Omental fat pad (tissue), 4 donors: ENCODE data around the gene CNTROB. TPM values are rescaled to one million over a fixed set of nuclear protein-coding genes. Genes with fewer than 3 reads are reported as not detected.
"Not testable (repeated sequence)": the region's sequence is repeated elsewhere in the genome, so short reads cannot be mapped to it uniquely, and the experiment has no call there.

Experiments
- ATAC-seq: fragments of 150-250 bp; one replicate; pipeline ENCODE4 v1.9.1; 2016; ENCODE audit warnings: mild to moderate bottlenecking, moderate library complexity; ENCODE audit not compliant: low FRiP score
- DNase-seq: peaks from one replicate; pipeline ENCODE4 v3.0.0-alpha.2; 2019; ENCODE audit warnings: low spot score
- total RNA-seq, 4 donors: library from RNA; depleted of rRNA; stranded (reverse); fragments of >200 nt; gene quantifications; one replicate each; pipeline ENCODE4 v1.1.0, GENCODE V29; 2016
- TF ChIP-seq, protein P1 (sequence below), 3 donors: fragments of 450-650 bp; IDR thresholded peaks; one replicate each; pipeline ENCODE4 v1.5.1; 2016 to 2017; ENCODE audit warnings: antibody characterized with exemption in 3 of 3, mild to moderate bottlenecking in 3 of 3, moderate library complexity in 2 of 3

Gene CNTROB
- total RNA-seq, 4 donors from 2014 or later: 14.8 to 24.7 (median 19.8) TPM

DNA sequence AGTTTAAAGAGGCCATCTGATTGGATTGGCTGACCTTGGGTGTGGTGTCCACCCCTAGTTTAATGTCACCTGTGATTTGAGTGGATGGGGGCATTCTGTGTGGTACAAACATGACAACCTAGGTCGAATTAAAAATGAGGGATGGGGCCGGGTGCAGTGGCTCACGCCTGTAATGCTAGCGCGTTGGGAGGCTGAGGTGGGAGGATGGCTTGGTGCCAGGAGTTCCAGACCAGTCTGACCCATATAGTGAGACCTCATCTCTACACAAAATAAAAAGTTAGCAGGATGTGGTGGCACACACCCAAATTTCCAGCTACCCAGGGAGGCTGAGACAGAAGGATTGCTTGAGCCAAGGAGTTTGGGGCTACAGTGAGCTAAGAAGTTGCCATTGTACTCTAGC, 14.4 kb downstream of the CNTROB start:
- ATAC-seq (no peak), DNase-seq (no peak)
- TF ChIP-seq, protein P1, sequence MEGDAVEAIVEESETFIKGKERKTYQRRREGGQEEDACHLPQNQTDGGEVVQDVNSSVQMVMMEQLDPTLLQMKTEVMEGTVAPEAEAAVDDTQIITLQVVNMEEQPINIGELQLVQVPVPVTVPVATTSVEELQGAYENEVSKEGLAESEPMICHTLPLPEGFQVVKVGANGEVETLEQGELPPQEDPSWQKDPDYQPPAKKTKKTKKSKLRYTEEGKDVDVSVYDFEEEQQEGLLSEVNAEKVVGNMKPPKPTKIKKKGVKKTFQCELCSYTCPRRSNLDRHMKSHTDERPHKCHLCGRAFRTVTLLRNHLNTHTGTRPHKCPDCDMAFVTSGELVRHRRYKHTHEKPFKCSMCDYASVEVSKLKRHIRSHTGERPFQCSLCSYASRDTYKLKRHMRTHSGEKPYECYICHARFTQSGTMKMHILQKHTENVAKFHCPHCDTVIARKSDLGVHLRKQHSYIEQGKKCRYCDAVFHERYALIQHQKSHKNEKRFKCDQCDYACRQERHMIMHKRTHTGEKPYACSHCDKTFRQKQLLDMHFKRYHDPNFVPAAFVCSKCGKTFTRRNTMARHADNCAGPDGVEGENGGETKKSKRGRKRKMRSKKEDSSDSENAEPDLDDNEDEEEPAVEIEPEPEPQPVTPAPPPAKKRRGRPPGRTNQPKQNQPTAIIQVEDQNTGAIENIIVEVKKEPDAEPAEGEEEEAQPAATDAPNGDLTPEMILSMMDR (IDR thresholded peaks at IDR 0.05): no peak

DNA sequence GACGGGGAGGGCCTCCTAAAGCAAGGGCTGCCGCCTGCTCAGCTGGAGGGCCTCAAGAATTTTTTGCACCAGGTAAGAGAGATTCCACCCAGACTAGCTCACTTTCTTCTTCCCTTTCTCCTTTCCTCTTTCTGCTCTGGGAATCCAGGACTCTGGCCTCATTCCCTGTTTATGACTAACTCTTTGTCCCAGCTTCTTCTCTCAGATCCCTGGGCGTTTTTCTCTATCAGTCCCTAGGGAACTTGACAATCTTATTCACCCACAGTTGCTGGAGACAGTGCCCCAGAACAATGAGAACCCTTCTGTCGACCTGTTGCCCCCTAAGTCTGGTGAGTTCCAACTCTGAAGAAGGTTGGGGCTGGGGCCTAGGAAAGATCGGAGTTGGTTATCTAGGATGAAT, 15.6 kb downstream of the CNTROB start:
- DNase-seq (no peak), ATAC-seq (no peak)
- TF ChIP-seq, protein P1 (IDR thresholded peaks at IDR 0.05): no peak

DNA sequence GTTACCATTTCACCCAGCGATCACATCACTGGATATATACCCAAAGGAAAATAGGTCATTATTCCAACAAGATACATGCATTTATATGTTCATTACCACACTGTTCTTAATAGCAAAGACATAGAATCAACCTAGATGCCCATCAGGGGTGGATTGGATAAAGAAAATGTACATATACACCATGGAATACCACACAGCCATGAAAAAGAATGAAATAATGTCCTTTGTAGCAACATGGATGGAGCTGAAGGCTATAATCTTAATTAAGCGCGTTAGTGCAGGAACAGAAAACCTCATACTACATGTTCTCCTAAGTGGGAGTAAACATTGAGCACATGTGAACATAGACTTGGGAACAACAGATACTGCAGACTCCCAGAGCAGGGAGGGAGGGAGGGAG, 18.6 kb downstream of the CNTROB start:
- no peak for ATAC-seq
- no peak for DNase-seq
- TF ChIP-seq, protein P1 (IDR thresholded peaks at IDR 0.05): no peak

DNA sequence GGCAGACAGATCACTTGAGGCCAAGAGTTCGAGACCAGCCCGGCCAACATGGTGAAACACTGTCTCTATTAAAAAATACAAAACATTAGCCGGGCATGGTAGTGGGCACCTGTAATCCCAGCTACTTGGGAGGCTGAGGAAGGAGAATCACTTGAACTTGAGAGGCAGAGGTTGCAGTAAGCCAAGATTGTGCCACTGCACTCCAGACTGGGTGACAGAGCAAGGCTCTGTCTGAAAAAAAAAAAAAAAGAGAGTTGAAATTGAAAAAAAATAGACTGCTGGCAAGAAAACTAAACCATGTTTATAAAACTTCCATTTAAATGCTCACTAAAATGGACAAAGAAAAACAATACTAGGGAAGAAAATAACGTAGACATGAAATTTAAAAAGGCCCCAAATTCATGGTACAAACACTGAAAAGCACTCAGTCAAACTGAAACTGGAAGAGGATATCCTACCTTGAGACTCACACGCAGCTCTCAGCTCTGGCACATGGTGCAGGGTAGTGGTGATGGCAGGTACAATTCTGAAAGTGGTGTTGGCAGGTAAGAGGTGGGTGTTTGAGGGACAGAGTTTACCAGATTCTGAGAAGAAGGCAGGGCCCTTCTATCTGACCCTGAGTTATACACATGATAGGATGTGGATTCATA, 19.3 kb downstream of the CNTROB start:
- ATAC-seq (no peak), DNase-seq (no peak)
- TF ChIP-seq, protein P1 (IDR thresholded peaks at IDR 0.05): no peak

DNA sequence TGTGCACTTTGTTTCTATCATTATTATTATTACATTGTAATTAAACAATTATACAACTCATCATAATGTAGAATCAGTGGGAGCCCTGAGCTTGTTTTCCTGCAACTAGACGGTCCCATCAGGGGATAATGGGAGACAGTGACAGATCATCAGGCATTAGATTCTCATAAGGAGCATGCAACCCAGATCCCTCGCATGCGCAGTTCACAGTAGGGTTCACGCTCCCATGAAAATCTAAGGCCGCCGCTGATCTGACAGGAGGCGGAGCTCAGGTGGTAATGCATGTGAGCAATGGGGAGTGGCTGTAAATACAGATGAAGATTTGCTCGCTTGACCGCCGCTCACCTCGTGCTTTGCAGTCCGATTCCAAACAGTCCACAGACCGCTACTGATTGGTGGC, 21.3 kb downstream of the CNTROB start:
- not testable (repeated sequence) for ATAC-seq

DNA sequence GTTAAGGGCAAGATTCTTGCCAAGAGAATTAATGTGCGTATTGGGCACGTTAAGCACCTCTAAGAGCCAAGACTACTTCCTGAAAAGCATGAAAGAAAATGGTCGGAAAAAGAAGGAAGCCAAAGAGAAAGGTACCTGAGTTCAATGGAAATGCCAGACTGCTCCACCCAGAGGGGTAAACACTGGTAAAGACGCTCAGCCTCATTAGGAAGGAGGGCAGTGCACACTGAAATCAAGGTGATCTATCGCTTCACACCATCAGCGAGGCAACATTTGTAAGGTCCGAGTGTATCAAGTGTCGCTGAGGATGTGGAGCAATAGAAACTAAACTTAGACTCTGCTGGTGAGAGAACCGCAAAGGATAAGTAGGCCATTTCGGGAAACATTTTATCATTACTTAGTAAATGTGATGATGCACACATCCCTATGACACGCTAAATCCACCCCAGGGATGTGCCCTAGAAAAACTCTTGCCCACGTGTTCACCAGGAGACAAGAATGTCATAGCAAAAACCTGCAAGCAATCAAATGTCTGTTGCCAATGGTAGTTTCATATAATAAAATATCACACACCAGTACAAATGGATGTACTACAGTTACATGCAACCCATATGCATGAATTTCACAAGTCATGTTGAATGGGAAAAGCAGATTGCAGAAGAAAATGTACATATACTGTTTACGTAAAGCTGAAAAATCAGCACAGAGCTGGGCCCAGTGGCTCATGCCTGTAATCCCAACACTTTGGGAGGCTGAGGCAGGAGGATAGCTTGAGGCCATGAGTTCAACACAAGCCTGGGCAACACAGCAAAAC, 23.6 kb downstream of the CNTROB start:
- ATAC-seq (no peak), DNase-seq (no peak)
- TF ChIP-seq, protein P1 (IDR thresholded peaks at IDR 0.05): no peak

More for the DNA sequence above, 21.3 kb downstream of the CNTROB start:
- not testable (repeated sequence) for DNase-seq

DNA sequence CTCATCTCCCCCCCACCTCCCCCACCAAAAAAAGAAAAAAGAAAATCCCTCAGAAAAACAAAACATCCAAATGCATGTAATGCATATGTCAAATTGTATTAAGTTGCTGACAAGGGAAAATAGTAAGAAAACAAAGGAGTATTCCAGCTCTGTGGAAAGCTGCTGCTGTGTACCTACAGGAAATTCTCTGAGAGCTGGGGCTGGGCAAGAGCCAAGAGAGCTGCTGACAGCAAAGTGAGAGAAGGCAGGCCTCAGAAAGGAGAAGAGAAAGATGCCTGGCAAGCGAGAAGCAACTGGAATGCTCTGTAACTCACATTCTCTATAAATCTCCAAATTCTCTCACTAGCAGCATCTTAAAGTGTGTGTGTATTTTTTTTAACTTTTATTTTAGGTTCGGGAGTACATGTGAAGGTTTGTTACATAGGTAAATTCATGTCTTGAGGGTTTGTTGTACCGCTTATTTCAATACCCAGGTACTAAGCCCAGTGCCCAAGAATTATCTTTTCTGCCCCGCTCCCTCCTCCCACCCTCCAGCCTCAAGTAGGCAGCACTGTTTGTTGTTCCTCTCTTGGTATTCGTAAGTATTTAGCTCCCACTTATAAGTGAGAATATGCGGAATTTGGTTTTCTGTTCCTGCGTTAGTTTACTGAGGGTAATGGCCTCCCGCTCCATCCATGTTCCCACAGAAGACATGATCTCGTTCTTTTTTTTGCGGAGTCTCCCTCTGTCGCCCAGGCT, 24.4 kb downstream of the CNTROB start:
- ATAC-seq (no peak), DNase-seq (no peak)
- TF ChIP-seq, protein P1 (IDR thresholded peaks at IDR 0.05): no peak
